H1 (cell line): ENCODE results near the gene TBKBP1. TPM values are rescaled to one million over a fixed set of nuclear protein-coding genes. Genes with fewer than 3 reads are reported as not detected.

Experiments
- CTCF ChIA-PET: fragments of 300-600 bp; sonication (Branson Sonifier 250); formaldehyde crosslinking; loops from one replicate; lab custom pipeline; 2021; ENCODE audit not compliant: partially characterized antibody; lab: Charles Lee
- POLR2A ChIA-PET: fragments of 300-600 bp; sonication (Branson Sonifier 250); formaldehyde crosslinking; loops from one replicate; lab custom pipeline; 2021; ENCODE audit warnings: inconsistent platforms; ENCODE audit not compliant: partially characterized antibody; lab: Charles Lee
- DNase-seq, 2 experiments: peaks; one replicate each; pipeline versions ENCODE4 v3.0.0 to v3.0.0-alpha.2; 2010 to 2022; ENCODE audit warnings: low spot score in 2 of 2, low read depth in 1 of 2, mixed read lengths in 1 of 2
- FAIRE-seq: peaks from 2 replicates; lab custom pipeline; 2011; peaks lifted over from hg19 to GRCh38; lab: Jason Lieb, UNC
- H2AFZ ChIP-seq: 2 replicates; pipeline ENCODE4 v1.8.1; 2012; ENCODE audit warnings: low read length, inconsistent platforms
- H2AK5ac ChIP-seq: 2 replicates; pipeline ENCODE4 v1.6.1; 2013; ENCODE audit warnings: low read depth, low read length
- H2BK120ac ChIP-seq: replicated peaks from 2 replicates; pipeline ENCODE3; 2013; ENCODE audit warnings: low read depth, low read length, inconsistent platforms
- H2BK12ac ChIP-seq: 2 replicates; pipeline ENCODE4 v1.6.1; 2013; ENCODE audit warnings: low read depth, low read length
- H2BK15ac ChIP-seq: 2 replicates; pipeline ENCODE4 v1.6.1; 2013; ENCODE audit warnings: low read length
- H2BK20ac ChIP-seq: 2 replicates; pipeline ENCODE4 v1.6.1; 2013; ENCODE audit warnings: low read length
- H2BK5ac ChIP-seq: 2 replicates; pipeline ENCODE4 v1.6.1; 2013; ENCODE audit warnings: low read depth, low read length
- H3K14ac ChIP-seq: 2 replicates; pipeline ENCODE4 v1.6.1; 2013; ENCODE audit warnings: inconsistent platforms; ENCODE audit not compliant: insufficient read length
- H3K18ac ChIP-seq: 2 replicates; pipeline ENCODE4 v1.6.1; 2013; ENCODE audit warnings: low read length; ENCODE audit errors: extremely low read depth
- H3K23ac ChIP-seq: 2 replicates; pipeline ENCODE4 v1.6.1; 2013; ENCODE audit warnings: inconsistent platforms; ENCODE audit not compliant: insufficient read length
- H3K23me2 ChIP-seq: 2 replicates; pipeline ENCODE4 v1.6.1; 2013; ENCODE audit warnings: low read depth, low read length
- H3K27ac ChIP-seq: 2 replicates; pipeline ENCODE4 v1.6.1; 2011; ENCODE audit warnings: low read depth, low read length, inconsistent platforms
- H3K27me3 ChIP-seq, 4 experiments: replicated peaks in 1 of 4; 1 replicate in 1 of 4; 2 replicates in 3 of 4; pipeline versions ENCODE4 v1.6.1 to v1.8.1; 2011 to 2013; ENCODE audit warnings: low read length in 3 of 4, mild to moderate bottlenecking in 3 of 4, inconsistent platforms in 2 of 4, mixed read lengths in 2 of 4, moderate library complexity in 1 of 4; ENCODE audit not compliant: control insufficient read depth in 3 of 4, insufficient read depth in 3 of 4; ENCODE audit errors: extremely low read depth in 1 of 4
- H3K36me3 ChIP-seq, 4 experiments: 2 replicates each; pipeline versions ENCODE4 v1.6.1 to v1.8.1; 2011 to 2013; ENCODE audit warnings: mild to moderate bottlenecking in 4 of 4, low read length in 3 of 4, moderate library complexity in 2 of 4, control low read depth in 1 of 4, inconsistent platforms in 1 of 4; ENCODE audit not compliant: insufficient read depth in 4 of 4, control insufficient read depth in 2 of 4
- H3K4ac ChIP-seq: replicated peaks from 2 replicates; pipeline ENCODE3; 2013; ENCODE audit warnings: low read length, low read depth, mixed read lengths, inconsistent platforms; ENCODE audit not compliant: insufficient read length
- H3K4me1 ChIP-seq, 4 experiments: replicated peaks in 1 of 4; 1 replicate in 1 of 4; 2 replicates in 3 of 4; pipeline versions ENCODE4 v1.6.1 to v1.8.1; 2011 to 2013; ENCODE audit warnings: low read length in 3 of 4, inconsistent platforms in 2 of 4, mixed read lengths in 1 of 4; ENCODE audit not compliant: insufficient read depth in 4 of 4, control insufficient read depth in 3 of 4
- H3K4me2 ChIP-seq, 2 experiments: 2 replicates each; pipeline versions ENCODE4 v1.6.1 to v1.8.1; 2011 to 2013; ENCODE audit warnings: low read depth in 2 of 2, low read length in 2 of 2, control low read depth in 1 of 2, inconsistent platforms in 1 of 2, mild to moderate bottlenecking in 1 of 2; ENCODE audit not compliant: insufficient read depth in 1 of 2
- H3K4me3 ChIP-seq, 4 experiments: fragments of 200-600, 300-600 bp in 1 of 4; sonication (generic), shearing (Covaris generic), sonication (Bioruptor Twin) in 1 of 4; 2 replicates each; pipeline versions ENCODE4 v1.5.1 to v1.8.1; 2011 to 2016; ENCODE audit warnings: low read length in 4 of 4, low read depth in 3 of 4, control low read depth in 2 of 4, inconsistent platforms in 2 of 4, mild to moderate bottlenecking in 2 of 4, mixed read lengths in 1 of 4, moderate library complexity in 1 of 4; ENCODE audit not compliant: insufficient read depth in 2 of 4; ENCODE audit errors: extremely low read depth in 1 of 4
- H3K56ac ChIP-seq: replicated peaks from 2 replicates; pipeline ENCODE3; 2013; ENCODE audit warnings: low read depth, mild to moderate bottlenecking, mixed read lengths, low read length, inconsistent platforms; ENCODE audit not compliant: insufficient read length
- H3K79me1 ChIP-seq: 2 replicates; pipeline ENCODE4 v1.6.1; 2013; ENCODE audit warnings: low read depth, low read length, control low read depth
- H3K79me2 ChIP-seq, 2 experiments: 2 replicates each; pipeline versions ENCODE4 v1.6.1 to v1.8.1; 2012 to 2013; ENCODE audit warnings: low read length in 2 of 2, mild to moderate bottlenecking in 2 of 2, inconsistent platforms in 1 of 2; ENCODE audit not compliant: insufficient read depth in 2 of 2, control insufficient read depth in 1 of 2
- H3K9ac ChIP-seq, 4 experiments: replicated peaks in 1 of 4; 1 replicate in 1 of 4; 2 replicates in 3 of 4; pipeline versions ENCODE4 v1.6.1 to v1.8.1; 2011 to 2013; ENCODE audit warnings: low read depth in 3 of 4, low read length in 3 of 4, control low read depth in 2 of 4, mild to moderate bottlenecking in 2 of 4, moderate library complexity in 2 of 4, inconsistent platforms in 1 of 4; ENCODE audit errors: extremely low read depth in 1 of 4
- H3K9me3 ChIP-seq, 2 experiments: 2 replicates each; pipeline versions ENCODE4 v1.6.1 to v1.8.1; 2012 to 2013; ENCODE audit warnings: mild to moderate bottlenecking in 2 of 2, moderate library complexity in 2 of 2, control low read depth in 1 of 2, inconsistent platforms in 1 of 2, low read depth in 1 of 2, low read length in 1 of 2, mixed read lengths in 1 of 2; ENCODE audit not compliant: insufficient read depth in 2 of 2
- H4K20me1 ChIP-seq, 2 experiments: replicated peaks in 1 of 2; 2 replicates each; pipeline versions ENCODE3 to v1.8.1; 2011 to 2013; ENCODE audit warnings: inconsistent platforms in 2 of 2, low read length in 2 of 2, mild to moderate bottlenecking in 1 of 2; ENCODE audit not compliant: insufficient read depth in 2 of 2, control insufficient read depth in 1 of 2
- H4K5ac ChIP-seq: 2 replicates; pipeline ENCODE4 v1.6.1; 2013; ENCODE audit warnings: low read length, low read depth, mixed read lengths, inconsistent platforms; ENCODE audit not compliant: insufficient read length
- H4K8ac ChIP-seq: 2 replicates; pipeline ENCODE4 v1.8.0; 2013; ENCODE audit warnings: mild to moderate bottlenecking, moderate library complexity, low read length, inconsistent platforms; ENCODE audit not compliant: insufficient read depth; ENCODE audit errors: extremely low read depth
- H4K91ac ChIP-seq: replicated peaks from 2 replicates; pipeline ENCODE3; 2013; ENCODE audit warnings: low read length, mixed read lengths, inconsistent platforms; ENCODE audit not compliant: insufficient read length
- YY1 ChIP-seq: IDR thresholded peaks from 2 replicates; pipeline ENCODE4 v1.6.1; 2011; ENCODE audit warnings: low read depth, mild to moderate bottlenecking, low read length
- WGBS, 2 experiments: shearing (Covaris generic) in 1 of 2; methylation state at CpG; one replicate each; pipeline versions ENCODE4 v1.1.6 to v1.1.7; 2013 to 2015; ENCODE audit warnings: low lambda C conversion rate in 2 of 2, mixed read lengths in 2 of 2, inconsistent platforms in 1 of 2, low coverage in 1 of 2, missing lambda C conversion rate in 1 of 2; ENCODE audit not compliant: insufficient replicate concordance in 2 of 2, insufficient coverage in 1 of 2, insufficient read length in 1 of 2; ENCODE audit errors: extremely low coverage in 1 of 2, missing lambda C conversion rate in 1 of 2; 5-methylcytosine and 5-hydroxymethylcytosine counted together
- polyA plus RNA-seq, 7 experiments: library from polyadenylated mRNA; depleted of rRNA in 3 of 7; stranded (reverse) in 5 of 7; unstranded in 2 of 7; fragments of >200 nt in 5 of 7; fragments of 200-250 nt in 2 of 7; gene quantifications; 1 replicate in 5 of 7; 2 replicates in 1 of 7; 4 replicates in 1 of 7; pipeline versions ENCODE4 v1.2.1 to v1.2.3, GENCODE V29; 2011 to 2013; ENCODE audit warnings: missing spikeins in 2 of 7, mixed read lengths in 2 of 7
- total RNA-seq: library from RNA; stranded (reverse); fragmentation: NEBNext Ultra II Directional; extraction: Animal tissue kit (Norgen Biotek cat#: 25700); gene quantifications from 2 replicates; pipeline ENCODE4 v1.2.1, GENCODE V29; 2021

TBKBP1 gene
- total and polyA plus RNA-seq, 2 of the 8 experiments (the other 6 are each of a cell fraction or from before 2014, with no cell fraction given): 6.3 to 15.1 TPM

DNA sequence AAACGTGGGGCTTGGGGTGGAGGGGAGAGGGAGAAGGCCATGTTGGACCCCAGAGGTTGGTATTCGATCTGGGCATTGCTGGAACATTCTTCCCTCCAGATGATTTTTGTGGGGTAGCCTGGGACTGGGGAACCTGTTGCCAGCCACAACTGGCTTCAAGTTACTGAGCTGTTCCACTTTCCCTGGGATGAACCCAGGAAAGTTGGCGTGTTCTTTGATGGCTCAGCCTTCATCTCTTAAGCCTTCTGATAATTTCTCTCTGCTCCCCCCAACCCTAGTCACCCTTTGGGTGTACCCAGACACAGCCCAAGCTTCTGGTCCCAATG lies 41.1 kb downstream of the TBKBP1 start:
- H2BK12ac ChIP-seq: no peak overlapping the region
- ChIA-PET CTCF (interaction anchor here (0.6 to 24.7 kb wide), 6 partner anchors 7 to 62 kb away, joined by 3 to 441 read pairs (median 10); partner anchors contain the start of gene TBKBP1), POLR2A (no interaction called here)
- no peak overlapping the region for H3K23ac ChIP-seq
- peaks cover 28 to 58% (median 50%) of the 10 kb centered on the region in 4 experiments for H3K27me3 ChIP-seq
- no peak for TF ChIP-seq YY1
- no peak overlapping the region for H3K9ac ChIP-seq
- H2AFZ ChIP-seq: no peak overlapping the region
- H3K56ac ChIP-seq: no peak overlapping the region
- no peak overlapping the region for H2BK5ac ChIP-seq
- no peak overlapping the region for H4K8ac ChIP-seq
- H3K18ac ChIP-seq: no peak overlapping the region
- no peak overlapping the region for H3K27ac ChIP-seq
- FAIRE-seq: no peak
- no peak overlapping the region for H3K4ac ChIP-seq
- no peak overlapping the region for H2BK20ac ChIP-seq
- no peak overlapping the region for H3K4me3 ChIP-seq
- no peak for DNase-seq
- H3K4me2 ChIP-seq: no peak overlapping the region
- H3K14ac ChIP-seq: no peak overlapping the region
- no peaks in the 10 kb centered on the region for H3K79me1 ChIP-seq
- 0 out of 2 replicates have a peak overlapping the region, but pooled peaks have one; percentile 13 for H2AK5ac ChIP-seq
- WGBS, 2 experiments: 73% methylated on average over 3 of the region's 3 CpGs; no CpG with 5 or more reads in 1 of the 2 experiments
- no peak overlapping the region for H4K5ac ChIP-seq
- no peaks in the 10 kb centered on the region for H3K79me2 ChIP-seq
- H3K23me2 ChIP-seq: peaks cover 9% of the 10 kb centered on the region
- peaks cover 0 to 4% (median 0%) of the 10 kb centered on the region in 4 experiments; a peak in 1 of 8 replicates for H3K36me3 ChIP-seq
- H2BK120ac ChIP-seq: no peak overlapping the region
- peaks cover 0 to 2% of the 10 kb centered on the region in 2 experiments for H4K20me1 ChIP-seq
- peaks cover 0 to 3% (median 1%) of the 10 kb centered on the region in 4 experiments; a peak in 2 of 7 replicates for H3K4me1 ChIP-seq
- no peak overlapping the region for H4K91ac ChIP-seq
- no peak overlapping the region for H2BK15ac ChIP-seq
- no peaks in the 10 kb centered on the region for H3K9me3 ChIP-seq
